ENCODE results near the gene HTT. TPM values are rescaled to one million over a fixed set of nuclear protein-coding genes. Genes with fewer than 3 reads are reported as not detected.

Gene HTT
- total and polyA plus RNA-seq, 2 of the 13 experiments (the other 11 are each of a cell fraction or from before 2014, with no cell fraction given), result 17.5 to 19.5 TPM

- Histone ChIP-seq H3K4me1 (ENCODE audit: insufficient read depth, low read length) (peaks cover 47% of the 10 kb centered on the region), H3K4me3 (replicated peaks in 1 of 3; ENCODE audit: insufficient read depth in 1 of 3, low read depth in 2 of 3, low read length in 3 of 3) (no peak overlapping the region), H3K36me3 (replicated peaks in 1 of 2; ENCODE audit: control insufficient read depth in 1 of 2, insufficient read depth in 2 of 2, low read length in 2 of 2) (no peaks in the 10 kb centered on the region), H3K9ac (ENCODE audit: insufficient read depth, low read depth, low read length) (no peak overlapping the region), H3K4me2 (ENCODE audit: low read depth, low read length) (peak overlapping the region; percentile 19; the same call in 1 of the 2 replicates), H3K27me3 (ENCODE audit: control insufficient read depth in 1 of 2, insufficient read depth in 2 of 2, low read length in 2 of 2) (peaks cover 0 to 52% of the 10 kb centered on the region in 2 experiments; a peak in 2 of 5 replicates), H4K20me1 (ENCODE audit: insufficient read depth, low read length) (no peaks in the 10 kb centered on the region), H3K79me2 (ENCODE audit: insufficient read depth, low read length) (no peaks in the 10 kb centered on the region), H3K9me3 (ENCODE audit: low read length) (no peaks in the 10 kb centered on the region), H3K27ac (ENCODE audit: extremely low read length, insufficient read depth, low read length) (no peak overlapping the region), H2AFZ (ENCODE audit: low read length) (no peak overlapping the region)
- in situ Hi-C loops (cut with HindIII; ENCODE audit: extremely low pct_ligation_motif_present, low pct_unique_long_range_greater_than_20kb), result no loop called here
- 48% methylated on average over 18 of the region's 18 CpGs for WGBS (ENCODE audit: low lambda C conversion rate)
- ChIA-PET CTCF (ENCODE audit: low intra/inter-chr PET ratio, low total read pairs) (no interaction called here), POLR2A (interaction anchor here (1.0 kb wide), 1 partner anchor 67 kb away, joined by 3 read pairs; the partner anchor contains the start of gene GRK4)
- FAIRE-seq (no peak), ATAC-seq (peak; percentile 45), DNase-seq (ENCODE audit: low spot score) (no peak)
- no TSS peak for BruUV-seq (replicated peaks)
- intact Hi-C loops (cut with micrococcal nuclease; ENCODE audit: unreplicated experiment), result no loop called here
- TF ChIP-seq AHR (CRISPR knock-in tag; IDR thresholded peaks at IDR 0.05) (no peak), ZNF782 (CRISPR knock-in tag; IDR thresholded peaks at IDR 0.05; ENCODE audit: borderline replicate concordance) (no peak), DNMT1 (CRISPR knock-in tag; IDR thresholded peaks at IDR 0.05) (no peak), GRHL1 (CRISPR knock-in tag; conservative IDR thresholded peaks at IDR 0.05) (no peak), ZFX (CRISPR knock-in tag; IDR thresholded peaks at IDR 0.05; ENCODE audit: low read depth) (no peak), ZNF230 (CRISPR knock-in tag; IDR thresholded peaks at IDR 0.05) (no peak)
These were observed 43.7 kb upstream of the HTT start for GRCh38 chr4:3030566-3031356.

All from HepG2 (cell line).